HG03108 (cell line): ENCODE data around the gene MAP6.
A peak's percentile ranks its signal among the peaks of the same experiment; 100 is the strongest.
"Not testable (repeated sequence)": the region's sequence is repeated elsewhere in the genome, so short reads cannot be mapped to it uniquely, and the experiment has no call there.

Source experiments
- ATAC-seq: cut with Tn5 transposase; IDR thresholded peaks from one replicate; pipeline ENCODE4 v1.9.1; 2021; ENCODE audit warnings: moderate library complexity; ENCODE audit not compliant: unreplicated experiment

Gene MAP6

DNA sequence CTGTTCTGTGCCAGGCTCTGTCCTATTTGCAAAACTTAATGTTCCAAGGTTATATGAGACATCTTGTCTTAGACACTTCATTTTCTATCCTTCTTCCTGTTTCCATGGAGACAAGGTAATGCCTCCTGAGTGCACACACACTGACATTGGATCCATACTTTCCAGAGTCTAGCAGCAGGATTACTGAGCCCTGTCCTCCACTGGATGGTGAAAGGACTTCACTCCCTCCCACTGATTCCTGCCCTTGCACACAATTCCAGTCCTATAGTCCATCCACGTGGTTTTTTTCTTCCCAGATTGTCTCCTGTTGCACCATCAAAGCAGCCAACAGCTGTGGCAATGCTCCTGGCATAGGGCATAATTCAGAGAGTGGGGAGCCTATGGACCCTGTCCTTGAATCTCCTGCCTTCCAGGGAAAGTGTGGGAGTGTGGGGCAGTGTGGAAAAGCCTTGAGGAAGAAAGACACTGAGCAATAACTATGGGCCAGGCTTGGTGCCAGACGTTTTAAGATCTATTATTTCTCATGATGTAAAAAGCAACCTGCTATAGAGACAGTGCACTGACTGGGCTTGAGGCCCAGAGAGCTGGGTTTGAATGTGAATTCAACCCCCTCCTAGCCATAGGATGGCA is 75.4 kb downstream of the MAP6 start:
- no peak for ATAC-seq

DNA sequence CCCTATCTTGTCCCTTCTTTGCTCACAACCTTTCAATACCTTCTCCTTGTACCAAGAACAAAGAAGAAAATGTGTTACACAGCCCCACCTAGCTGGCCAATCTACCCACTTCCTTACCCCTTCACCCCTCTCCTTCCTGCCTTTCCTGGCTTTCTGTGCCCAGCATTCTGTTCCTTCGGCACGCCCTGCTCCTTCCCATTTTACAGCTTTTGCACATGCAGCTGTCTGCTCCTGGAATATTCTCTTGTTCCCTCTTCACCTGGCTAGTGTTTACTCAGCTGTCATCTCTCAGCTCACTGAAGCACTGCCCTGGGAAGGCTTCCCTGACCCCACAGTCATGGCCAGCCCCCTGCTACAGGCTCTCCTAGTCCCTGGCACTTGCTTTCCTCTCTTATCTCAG is 76.1 kb downstream of the MAP6 start:
- no peak for ATAC-seq

DNA sequence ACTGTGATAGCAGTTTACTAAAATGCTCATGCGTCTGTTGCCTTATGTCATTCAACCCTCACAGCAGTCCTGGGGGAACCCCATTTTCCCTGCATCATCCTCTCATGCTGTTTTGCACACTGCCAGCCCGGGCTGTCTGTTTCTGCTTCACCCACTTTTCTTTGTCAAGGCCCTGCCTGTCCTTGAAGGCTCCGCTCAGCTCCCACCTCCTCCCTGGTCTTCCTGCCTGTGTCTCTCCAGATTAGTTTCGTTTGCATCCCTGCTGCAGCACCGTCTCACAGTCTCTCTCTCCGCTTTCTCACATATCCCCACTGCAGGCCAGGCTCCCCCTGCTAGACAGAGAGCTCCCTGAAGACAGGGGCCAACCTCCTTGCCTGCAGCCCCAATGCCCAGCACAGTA is 76.9 kb downstream of the MAP6 start:
- ATAC-seq, result no peak

DNA sequence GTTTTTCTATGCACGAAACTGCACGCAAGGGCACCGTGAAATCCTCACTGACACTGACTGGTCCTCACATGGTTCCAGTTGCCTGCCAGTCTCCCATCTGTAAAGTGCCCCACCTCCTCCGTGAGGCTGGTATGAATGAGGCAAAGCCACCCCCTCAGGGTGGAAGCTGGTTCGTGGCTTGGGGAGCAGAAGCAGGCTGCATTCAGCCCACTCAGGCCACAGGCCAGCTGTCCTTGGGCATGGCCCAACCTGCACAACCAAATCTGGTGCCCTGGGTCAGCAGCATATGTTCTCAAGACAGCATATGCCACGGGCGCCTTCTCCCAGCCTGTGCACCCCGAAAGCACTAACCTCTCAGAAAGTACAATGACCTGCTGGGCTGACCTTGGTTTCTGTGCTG is 77.5 kb downstream of the MAP6 start:
- ATAC-seq, result no peak

DNA sequence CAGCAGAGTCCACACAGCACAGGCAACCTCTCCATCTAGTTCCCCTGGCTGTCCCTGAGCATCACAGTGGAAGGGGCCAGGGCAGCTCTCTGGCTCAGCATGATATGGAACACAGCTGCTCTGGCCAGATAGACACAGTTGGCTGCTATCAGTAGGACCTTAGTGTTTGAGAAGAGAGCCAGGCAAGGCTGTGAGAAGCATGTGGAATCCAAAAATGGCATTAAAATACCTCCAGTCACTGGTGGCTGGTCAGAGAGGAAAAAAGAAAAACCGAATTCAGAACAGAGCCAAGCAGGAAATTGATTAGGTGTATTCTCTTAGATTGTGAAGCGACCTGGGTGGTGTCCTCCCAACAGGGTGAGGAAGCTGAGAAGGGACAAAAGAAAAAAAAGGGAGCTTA is 78.9 kb downstream of the MAP6 start:
- no peak for ATAC-seq

DNA sequence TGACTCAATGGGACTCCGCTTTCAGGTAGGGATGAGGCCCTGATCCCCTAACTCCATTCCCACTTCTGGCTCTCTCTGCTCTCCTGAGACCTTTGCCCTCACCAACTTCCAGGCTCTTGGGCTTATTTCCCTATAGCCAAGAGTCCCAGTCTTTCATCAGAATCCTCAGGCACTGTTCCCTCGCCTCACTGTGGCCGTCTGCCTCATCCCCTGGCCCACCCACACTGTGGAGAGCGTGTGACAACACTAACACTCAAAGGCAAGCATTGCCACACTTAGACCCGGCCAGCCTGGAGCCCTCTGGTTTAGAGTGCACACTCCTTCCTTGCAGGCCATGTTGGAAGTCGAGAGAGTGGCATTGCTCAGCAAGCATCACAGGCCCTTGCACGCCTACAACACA is 79.8 kb downstream of the MAP6 start:
- ATAC-seq, result no peak

DNA sequence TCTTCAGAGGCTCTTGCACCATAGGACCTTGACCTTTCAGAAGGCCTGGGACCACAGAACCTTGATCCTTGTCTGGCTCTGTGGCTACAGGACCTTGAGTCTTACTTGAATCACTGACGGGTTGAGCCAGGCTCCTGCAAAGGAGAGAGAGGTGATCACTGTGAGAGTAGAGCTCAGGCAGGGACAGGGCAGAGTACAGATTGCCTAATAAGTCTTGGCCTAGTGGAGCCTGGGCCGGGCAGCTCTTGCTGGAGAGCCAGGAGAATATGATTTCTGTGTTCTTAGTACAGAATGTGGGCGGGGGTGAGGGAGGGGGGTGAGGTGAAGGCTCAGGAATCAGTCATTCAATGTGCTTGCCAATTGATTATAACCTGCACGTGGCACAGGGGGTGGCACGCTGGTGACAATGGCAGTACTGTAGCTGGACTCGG is 80.8 kb downstream of the MAP6 start:
- ATAC-seq, result no peak

DNA sequence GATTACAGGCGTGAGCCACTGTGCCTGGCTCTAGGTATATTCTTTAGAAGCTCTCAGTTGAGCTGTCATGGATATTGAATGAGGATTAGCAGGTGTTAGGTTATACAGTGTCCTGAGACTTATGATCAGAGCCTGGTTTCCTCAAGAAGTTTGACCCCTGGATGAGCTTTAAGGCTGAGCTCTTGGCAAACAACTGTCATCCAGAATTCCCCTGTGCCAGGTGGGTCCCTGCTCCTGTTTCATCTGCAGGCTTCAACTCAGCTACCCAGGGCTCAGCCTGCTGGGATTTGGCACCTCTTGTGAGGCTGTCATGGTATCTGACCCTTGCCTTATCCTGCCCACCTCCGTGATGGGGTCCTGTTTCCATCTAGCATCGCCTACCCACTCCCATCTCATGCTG is 82.4 kb downstream of the MAP6 start:
- ATAC-seq, result no peak

DNA sequence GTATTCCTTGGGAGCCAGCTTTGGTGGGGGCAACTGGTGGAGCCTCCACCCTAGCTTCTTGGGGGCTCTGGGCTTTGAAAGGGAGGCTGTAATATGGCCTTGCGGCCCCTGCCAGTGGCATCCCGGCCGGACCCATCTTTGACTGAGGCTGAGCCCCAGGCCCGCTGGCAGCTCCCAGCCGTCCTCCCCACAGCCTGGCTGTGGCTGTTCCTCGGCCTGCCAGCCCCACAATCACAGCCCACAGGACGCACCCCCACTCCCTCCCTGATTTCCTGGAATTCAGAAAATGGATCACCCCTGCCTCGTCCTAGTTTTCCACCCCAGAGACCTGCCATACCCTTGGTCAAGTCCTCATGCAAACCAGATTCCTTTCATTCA is 83.6 kb downstream of the MAP6 start:
- ATAC-seq, result no peak

DNA sequence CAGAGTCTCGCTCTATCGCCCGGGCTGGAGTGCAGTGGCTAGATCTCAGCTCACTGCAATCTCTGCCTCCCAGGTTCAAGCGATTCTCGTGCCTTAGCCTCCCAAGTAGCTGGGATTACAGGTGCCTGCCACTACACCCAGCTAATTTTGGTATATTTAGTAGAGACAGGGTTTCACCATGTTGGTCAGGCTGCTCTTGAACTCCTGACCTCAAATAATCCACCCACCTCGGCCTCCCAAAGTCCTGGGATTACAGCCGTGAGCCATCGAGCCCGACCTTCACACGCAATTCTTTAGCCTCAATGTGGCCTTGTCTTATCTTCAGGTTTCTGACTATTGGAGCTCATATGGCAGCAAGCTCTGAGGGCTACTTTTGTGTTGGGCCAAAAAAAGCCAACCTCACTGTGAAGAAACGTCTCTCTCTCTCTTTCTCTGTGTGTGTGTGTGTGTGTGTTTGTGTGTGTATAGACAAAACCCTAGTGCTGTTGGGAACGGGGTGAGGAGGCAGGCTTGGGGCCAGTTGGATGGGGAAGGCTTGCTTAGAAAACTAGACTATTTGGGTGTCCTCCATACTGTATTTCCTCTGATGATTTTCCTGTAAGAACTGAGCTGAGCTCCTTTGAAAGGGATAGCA is 84.1 kb downstream of the MAP6 start:
- ATAC-seq, result not testable (repeated sequence)

DNA sequence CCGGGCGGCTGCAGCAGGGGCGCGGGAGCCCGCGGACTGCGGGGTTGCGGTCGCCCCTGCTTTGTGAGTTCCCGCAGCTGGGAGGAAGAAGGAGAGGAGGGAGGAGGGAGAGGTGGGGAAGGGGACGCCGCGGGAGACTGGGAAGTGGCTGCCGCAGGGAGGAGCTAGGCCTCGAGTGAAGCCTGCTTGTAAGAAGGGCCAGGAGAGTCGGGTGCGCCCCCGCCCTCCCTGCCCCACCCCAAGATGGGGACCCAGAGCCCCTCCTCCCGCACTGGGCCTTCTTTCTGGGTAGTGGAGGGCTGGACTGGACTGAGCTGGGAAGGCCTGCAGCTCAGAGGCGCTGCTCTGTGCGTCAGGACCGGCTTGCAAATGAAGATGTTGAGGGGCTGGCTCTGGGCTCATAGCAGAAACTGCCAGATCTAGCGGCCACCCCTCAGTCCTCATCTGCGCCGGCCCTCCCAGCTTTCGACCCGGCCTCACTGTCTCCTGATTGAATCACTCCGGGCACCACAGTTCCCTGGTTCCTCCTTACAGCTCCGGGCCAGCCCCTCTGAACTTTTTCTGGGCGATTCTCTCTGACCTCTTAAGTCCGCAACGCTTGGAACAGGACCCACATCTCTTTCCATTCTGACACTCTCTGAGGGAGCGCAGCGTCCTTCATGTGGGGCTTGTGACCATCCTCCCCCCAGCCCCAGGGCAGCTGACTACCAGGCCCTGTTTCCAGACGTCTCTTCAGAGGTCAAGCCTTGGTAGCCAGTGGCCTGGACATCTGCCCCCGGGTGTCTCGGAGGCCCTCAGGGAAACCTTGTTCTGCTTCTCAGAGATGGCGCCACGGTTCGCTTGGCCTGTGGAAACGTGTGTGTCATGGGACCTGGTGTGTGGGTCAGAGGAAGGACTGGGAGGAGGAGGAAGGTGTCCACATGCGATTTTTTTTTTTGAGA is 84.8 kb downstream of the MAP6 start:
- ATAC-seq, result no peak

DNA sequence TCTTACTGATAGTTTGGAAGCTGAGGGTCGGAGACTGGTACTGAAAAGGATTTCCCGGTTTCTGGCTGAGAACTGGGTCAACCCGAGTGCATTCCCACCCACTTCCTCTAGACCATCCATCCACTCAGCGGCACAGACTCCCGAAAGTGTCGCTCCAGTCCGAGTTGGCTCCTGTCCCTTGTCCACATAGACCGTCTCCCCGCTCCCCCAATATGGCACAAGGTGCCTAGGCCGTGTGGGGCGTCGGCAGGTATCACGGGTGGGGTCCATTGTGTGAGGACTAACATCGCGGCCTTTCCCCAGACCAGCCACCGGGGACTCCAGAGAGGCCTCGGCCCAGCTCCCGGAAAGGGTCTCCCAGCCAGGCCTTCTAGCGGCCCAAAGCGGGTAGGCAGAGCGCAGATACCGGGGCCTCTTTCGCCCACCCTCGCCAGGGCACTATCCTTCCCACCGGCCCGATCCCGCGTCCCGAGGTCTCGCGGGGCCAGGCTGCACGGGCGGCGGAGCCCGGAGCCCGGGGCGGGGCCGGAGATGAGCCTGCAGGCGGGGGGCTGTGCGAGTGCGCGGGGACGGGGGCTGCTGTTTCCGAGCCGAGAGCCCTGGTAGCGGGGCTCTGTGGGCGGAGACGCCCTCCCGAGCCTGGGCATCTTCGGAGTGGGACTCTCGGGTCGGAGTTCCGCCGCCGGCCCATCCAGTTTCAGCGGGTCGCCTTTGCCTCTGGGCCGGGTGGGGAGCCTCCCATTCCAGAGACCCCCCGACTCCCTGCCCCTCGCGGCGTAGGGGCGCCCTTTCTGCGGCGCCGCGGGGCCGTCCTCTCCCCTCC is 85.7 kb downstream of the MAP6 start:
- peak; percentile 78 for ATAC-seq

DNA sequence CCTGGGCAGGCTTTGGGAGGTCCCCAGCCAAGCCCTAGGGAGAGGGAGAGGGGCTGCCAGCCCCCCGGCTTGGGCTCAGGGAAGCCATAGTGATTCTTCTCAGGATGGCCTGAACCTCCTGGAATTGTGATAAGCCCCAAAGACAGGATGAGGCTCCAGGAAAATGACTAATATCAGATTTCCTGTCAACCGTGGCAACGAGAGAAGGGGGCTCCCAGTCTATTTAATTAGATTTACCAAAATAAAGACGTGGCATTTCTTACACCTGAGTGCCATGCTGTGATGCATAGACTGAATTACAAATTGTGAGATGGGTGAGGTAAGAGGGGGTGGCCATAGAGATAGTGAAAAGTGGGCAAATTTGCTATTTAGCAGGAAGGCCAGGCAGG is 86.3 kb downstream of the MAP6 start:
- ATAC-seq, result no peak

DNA sequence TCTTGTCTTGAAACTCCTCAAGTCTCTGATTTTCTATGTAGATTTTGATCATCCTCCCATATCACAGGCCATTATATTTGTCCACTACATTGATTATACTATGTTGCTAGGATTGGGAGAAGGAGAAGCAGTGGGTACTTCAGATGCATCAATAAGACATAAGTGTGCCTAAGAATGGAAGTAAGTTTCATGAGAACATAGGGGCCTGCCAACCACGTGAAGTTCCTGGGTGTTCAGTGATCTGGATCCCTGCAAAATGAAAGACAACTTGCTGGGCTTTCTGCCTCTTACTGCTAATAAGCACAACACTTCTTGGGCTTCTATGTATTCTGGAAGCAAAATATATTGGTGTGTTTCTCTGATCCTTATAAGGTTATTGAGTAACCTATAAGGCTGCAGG is 89.0 kb downstream of the MAP6 start:
- no peak for ATAC-seq

DNA sequence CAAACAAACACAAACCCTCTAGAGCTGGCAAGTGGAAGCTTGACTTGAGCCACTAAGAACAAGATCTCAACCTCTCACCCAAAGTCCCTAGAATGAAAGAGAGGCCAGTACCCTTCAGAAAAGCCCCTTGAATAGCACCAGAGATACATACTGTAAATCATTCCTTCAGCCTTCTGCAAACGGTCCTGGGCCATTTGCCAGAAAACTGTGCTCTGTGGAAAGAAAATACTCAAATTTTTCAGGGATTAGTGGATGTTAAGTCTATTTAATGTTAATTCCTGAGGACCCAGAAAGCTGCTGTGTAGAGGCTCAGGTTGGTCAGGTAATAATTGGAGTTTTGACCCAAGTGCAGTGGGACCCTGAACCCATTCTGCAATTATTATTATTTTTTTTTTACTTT is 89.9 kb downstream of the MAP6 start:
- ATAC-seq, result no peak

DNA sequence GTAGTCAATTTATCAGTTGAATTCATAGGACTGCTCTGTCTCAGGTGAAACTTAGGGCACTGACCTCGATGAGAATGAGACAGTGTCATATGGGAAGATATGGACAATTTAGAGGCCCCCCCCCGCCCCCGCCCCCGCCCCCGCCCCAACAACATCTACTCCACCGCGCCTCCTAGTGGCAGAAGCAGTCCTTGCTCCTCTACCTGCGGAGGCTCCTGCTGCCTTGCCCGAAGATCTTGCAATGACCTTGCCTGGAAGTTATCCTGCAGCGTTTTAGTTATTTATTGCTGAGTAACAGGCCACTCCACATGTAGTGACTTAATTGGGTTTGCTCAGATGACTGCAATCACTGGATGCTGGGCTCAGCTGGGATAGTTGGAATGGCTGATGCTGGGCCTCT is 91.6 kb downstream of the MAP6 start:
- no peak for ATAC-seq

DNA sequence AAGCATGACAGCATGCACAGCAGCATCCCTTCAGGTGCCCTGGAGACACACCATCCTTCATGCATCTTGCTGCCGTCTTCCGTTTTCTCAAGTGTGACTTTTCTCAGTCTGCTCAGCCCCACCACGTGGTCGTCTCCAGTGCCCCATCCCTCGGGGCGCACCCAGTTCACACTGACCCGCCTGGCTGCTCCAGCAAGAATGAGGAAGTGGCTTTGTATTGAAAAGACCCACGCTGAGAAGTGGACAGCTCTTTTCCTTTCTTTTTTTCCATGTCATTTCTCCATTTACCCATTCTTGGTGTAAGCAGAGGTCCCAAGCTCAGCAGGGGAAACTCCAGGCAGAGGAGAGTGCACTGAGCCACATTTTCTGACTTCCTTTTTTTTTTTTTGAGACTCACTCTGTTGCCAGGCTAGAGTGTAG is 92.3 kb downstream of the MAP6 start:
- no peak for ATAC-seq

DNA sequence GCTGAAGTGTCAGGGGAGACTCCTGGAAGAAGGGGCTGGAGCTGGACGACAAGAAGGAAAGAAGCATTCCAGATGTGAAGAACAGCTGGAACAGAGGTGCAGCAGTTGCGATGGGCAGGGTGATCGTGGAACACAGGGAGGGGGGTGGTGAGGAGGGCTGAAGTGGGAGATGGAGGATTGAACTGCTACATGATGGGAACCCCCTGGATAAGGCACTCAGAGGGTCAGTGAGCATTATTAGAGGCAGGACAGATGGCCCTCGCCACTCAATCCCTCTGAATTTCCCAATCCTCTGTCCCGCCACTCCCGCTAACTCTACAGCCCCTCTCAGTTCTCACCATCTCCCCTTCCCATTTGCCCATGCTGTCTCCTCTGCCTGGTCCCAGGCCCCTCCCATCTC is 92.8 kb downstream of the MAP6 start:
- no peak for ATAC-seq

DNA sequence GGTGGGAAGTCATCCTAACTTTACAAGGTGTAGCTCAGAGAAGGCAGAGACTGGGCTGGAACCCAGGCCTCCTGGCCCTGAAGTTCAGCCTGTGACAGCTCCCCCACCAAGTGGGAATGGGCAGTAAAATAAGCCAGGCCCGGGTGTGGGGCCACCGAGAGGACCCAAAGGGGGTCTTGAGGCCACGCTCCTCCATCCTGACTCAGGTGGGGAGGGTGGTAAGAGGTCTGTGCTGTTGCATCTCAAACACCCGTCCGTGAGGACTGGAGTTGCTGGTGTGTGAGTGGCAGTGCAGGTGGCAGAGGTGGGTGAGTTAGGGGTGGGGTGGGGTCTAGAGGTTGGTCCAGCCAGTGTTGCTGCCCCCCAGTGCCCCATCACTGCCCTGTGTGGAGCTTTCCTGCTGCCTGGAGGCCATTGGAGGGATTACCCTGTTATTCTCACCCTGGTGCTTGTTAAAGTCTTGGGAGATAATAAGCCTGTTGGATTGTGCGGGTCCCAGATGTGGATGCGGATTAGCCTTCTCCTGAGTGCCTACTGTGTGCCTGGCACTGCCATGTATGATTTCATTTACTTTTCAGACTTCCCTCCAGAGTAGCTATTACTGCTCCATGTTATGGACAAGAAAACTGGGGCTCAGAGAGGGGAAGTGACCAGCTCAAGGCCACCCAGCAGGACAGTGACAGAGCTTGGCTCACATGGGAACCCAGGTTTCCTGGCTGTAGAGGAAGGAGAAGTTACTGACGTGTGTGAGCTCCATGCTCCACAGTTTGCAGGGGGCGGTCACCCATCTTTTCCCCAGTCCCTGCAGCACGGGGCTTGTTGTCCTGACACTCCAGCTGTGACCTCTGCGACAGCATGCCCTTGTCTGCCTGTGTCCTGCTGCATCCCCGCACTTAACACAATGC is 93.9 kb downstream of the MAP6 start:
- ATAC-seq, result no peak

DNA sequence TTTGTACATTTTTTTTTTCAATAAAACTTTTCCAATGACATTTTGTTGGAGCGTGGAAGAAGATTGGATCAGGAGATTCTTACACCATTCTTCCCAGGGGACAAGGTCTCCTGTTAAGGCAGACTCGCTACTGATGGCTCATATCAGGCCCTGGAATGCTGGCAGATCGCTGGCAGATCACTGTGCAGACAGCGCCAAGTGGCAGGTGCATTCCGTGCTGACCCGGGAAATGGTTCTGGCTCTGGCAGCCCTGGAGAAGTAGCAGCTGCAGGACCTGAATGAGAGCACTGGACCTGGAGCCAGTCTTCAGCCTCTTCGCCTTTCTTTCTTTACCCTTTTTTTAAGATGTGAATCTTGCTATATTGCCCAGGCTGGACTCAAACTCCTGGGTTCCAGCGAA is 96.1 kb downstream of the MAP6 start:
- ATAC-seq, result no peak
